Nephron (organoid): Measurements from ENCODE around the gene NRG2.

Source experiments
- H3K27ac Mint-ChIP-seq, 3 experiments: 2 replicates each; pipeline ENCODE4 v1.8.0; 2020; ENCODE audit warnings: mixed read lengths in 3 of 3, mild to moderate bottlenecking in 2 of 3, moderate library complexity in 1 of 3
- H3K27me3 Mint-ChIP-seq: 2 replicates; pipeline ENCODE4 v1.8.0; 2021; ENCODE audit warnings: low read depth, mild to moderate bottlenecking, moderate library complexity, mixed read lengths
- H3K36me3 Mint-ChIP-seq: 2 replicates; pipeline ENCODE4 v1.8.0; 2020; ENCODE audit warnings: low read depth, mixed read lengths
- H3K4me1 Mint-ChIP-seq: 2 replicates; pipeline ENCODE4 v1.8.0; 2020; ENCODE audit warnings: mixed read lengths
- H3K4me3 Mint-ChIP-seq, 3 experiments: 2 replicates each; pipeline ENCODE4 v1.8.0; 2020; ENCODE audit warnings: mild to moderate bottlenecking in 3 of 3, mixed read lengths in 3 of 3, moderate library complexity in 2 of 3
- H3K9me3 Mint-ChIP-seq: 2 replicates; pipeline ENCODE4 v1.8.0; 2020; ENCODE audit warnings: mixed read lengths
- TF ChIP-seq, protein P1 (sequence below), 3 experiments: fragments of 200-600 bp; sonication (generic); IDR thresholded peaks; one replicate each; pipeline ENCODE4 v1.5.0; 2021; ENCODE audit warnings: antibody characterized with exemption in 3 of 3; ENCODE audit not compliant: unreplicated experiment in 3 of 3

The NRG2 gene

GRCh38 chr5:139878093-139878492 is 165.0 kb downstream of the NRG2 start:
- Mint-ChIP-seq H3K9me3 (no peaks in the 10 kb centered on the region), H3K4me3 (no peak overlapping the region), H3K4me1 (peaks cover 26% of the 10 kb centered on the region), H3K27me3 (peaks cover 7% of the 10 kb centered on the region), H3K27ac (no peak overlapping the region), H3K36me3 (no peaks in the 10 kb centered on the region)
- TF ChIP-seq, protein P1, sequence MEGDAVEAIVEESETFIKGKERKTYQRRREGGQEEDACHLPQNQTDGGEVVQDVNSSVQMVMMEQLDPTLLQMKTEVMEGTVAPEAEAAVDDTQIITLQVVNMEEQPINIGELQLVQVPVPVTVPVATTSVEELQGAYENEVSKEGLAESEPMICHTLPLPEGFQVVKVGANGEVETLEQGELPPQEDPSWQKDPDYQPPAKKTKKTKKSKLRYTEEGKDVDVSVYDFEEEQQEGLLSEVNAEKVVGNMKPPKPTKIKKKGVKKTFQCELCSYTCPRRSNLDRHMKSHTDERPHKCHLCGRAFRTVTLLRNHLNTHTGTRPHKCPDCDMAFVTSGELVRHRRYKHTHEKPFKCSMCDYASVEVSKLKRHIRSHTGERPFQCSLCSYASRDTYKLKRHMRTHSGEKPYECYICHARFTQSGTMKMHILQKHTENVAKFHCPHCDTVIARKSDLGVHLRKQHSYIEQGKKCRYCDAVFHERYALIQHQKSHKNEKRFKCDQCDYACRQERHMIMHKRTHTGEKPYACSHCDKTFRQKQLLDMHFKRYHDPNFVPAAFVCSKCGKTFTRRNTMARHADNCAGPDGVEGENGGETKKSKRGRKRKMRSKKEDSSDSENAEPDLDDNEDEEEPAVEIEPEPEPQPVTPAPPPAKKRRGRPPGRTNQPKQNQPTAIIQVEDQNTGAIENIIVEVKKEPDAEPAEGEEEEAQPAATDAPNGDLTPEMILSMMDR (IDR thresholded peaks at IDR 0.05; ENCODE audit: unreplicated experiment in 3 of 3): no peak

GRCh38 chr5:139877129-139877597 is 165.9 kb downstream of the NRG2 start:
- H3K36me3 Mint-ChIP-seq: no peaks in the 10 kb centered on the region
- H3K4me1 Mint-ChIP-seq: peaks cover 25% of the 10 kb centered on the region

DNA sequence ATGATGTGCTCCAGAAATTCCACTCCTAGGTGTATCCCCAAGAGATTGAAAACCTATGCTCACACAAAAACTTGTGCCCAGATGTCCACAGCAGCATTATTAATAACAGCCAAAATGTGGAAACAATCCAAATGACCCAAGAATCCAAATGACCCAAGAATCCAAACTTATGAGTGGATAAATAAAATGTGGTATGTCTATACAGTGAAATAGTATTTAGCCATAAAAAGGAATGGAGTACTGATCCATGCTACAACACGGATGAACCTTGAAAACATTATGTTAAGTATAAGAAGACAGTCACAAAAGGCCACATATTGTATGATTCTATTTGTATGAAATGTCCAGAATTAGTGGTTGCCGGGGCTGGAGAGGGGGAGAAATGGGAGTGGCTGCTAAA is 167.1 kb downstream of the NRG2 start:
- Mint-ChIP-seq H3K27me3 (peaks cover 7% of the 10 kb centered on the region), H3K4me3 (no peak overlapping the region), H3K36me3 (no peaks in the 10 kb centered on the region), H3K4me1 (peaks cover 20% of the 10 kb centered on the region), H3K9me3 (no peaks in the 10 kb centered on the region), H3K27ac (no peak overlapping the region)
- TF ChIP-seq, protein P1 (IDR thresholded peaks at IDR 0.05; ENCODE audit: unreplicated experiment in 3 of 3): no peak

More at GRCh38 chr5:139877129-139877597, 165.9 kb downstream of the NRG2 start:
- peaks cover 7% of the 10 kb centered on the region for H3K27me3 Mint-ChIP-seq
- H3K27ac Mint-ChIP-seq: no peak overlapping the region
- H3K4me3 Mint-ChIP-seq: no peak overlapping the region
- no peaks in the 10 kb centered on the region for H3K9me3 Mint-ChIP-seq
- TF ChIP-seq, protein P1 (IDR thresholded peaks at IDR 0.05; ENCODE audit: unreplicated experiment in 3 of 3): no peak

- peaks cover 7% of the 10 kb centered on the region for H3K27me3 Mint-ChIP-seq
- no peaks in the 10 kb centered on the region for H3K9me3 Mint-ChIP-seq
- no peaks in the 10 kb centered on the region for H3K36me3 Mint-ChIP-seq
- no peak overlapping the region for H3K27ac Mint-ChIP-seq
- no peak overlapping the region for H3K4me3 Mint-ChIP-seq
- no peaks in the 10 kb centered on the region for H3K4me1 Mint-ChIP-seq
- TF ChIP-seq, protein P1 (IDR thresholded peaks at IDR 0.05; ENCODE audit: unreplicated experiment in 3 of 3): no peak
These were observed 170.0 kb downstream of the NRG2 start for GRCh38 chr5:139872851-139873794.

DNA sequence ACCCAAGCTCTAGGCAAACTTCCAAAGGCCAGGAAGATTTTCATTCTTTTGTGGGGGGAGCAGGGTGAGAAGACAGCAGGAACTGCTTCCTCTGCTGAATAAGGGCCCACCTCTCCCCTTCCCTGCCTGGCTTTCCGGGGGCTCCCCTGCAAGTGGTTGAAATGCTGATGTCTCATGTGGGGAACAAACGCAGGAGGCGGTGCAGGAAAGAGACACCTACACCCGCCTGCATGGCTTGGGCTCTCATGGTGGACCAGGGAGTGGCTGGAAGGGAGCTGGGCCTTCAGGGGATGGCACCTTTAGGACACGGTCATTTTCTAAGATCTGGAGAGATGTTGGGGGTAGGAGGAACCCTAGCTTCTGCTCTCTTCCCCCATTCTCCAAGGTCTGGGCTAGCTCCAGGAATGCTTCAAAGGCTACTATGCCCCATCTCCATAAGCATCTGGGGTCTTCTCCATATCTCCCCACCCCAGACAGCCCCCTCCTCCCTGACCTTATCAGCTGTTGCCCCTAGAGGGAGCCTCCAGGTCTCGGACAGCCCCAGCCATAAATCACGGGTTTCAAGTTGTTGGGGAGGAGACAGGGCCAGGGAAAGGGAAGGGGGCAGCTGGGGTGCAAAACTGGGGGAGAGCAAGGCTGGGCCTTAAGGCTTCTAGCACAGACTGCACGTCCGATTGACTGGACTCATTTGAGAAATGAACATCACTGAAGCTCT is 170.9 kb downstream of the NRG2 start:
- no peaks in the 10 kb centered on the region for H3K36me3 Mint-ChIP-seq
- TF ChIP-seq, protein P1 (IDR thresholded peaks at IDR 0.05; ENCODE audit: unreplicated experiment in 3 of 3): no peak
- H3K27me3 Mint-ChIP-seq: peaks cover 7% of the 10 kb centered on the region
- no peak overlapping the region for H3K4me3 Mint-ChIP-seq
- no peaks in the 10 kb centered on the region for H3K9me3 Mint-ChIP-seq
- no peak overlapping the region for H3K27ac Mint-ChIP-seq
- no peaks in the 10 kb centered on the region for H3K4me1 Mint-ChIP-seq
